ENCODE measurements around the gene ABHD16A. TPM values are rescaled to one million over a fixed set of nuclear protein-coding genes. Genes with fewer than 3 reads are reported as not detected.

The ABHD16A gene
- polyA plus RNA-seq, 3 donors from 2014 or later, result 43.6 to 53.7 (median 47.0) TPM

GRCh38 chr6:31702405-31702818 lies 712 bp downstream of the ABHD16A start:
- Mint-ChIP-seq H3K4me1 (peaks cover 39 to 41% of the 10 kb centered on the region in 2 donors), H3K9me3 (no peaks in the 10 kb centered on the region), H3K27me3 (ENCODE audit: low read depth in 3 of 3) (peaks cover 3 to 8% (median 3%) of the 10 kb centered on the region in 3 donors), H3K36me3 (peaks cover 0 to 7% (median under 1%) of the 10 kb centered on the region in 3 donors), H3K4me3 (peak overlapping the region; percentile 94 to 99 (median 96)), H3K27ac (peak overlapping the region; percentile 95 to 99 (median 98))
- no peak for DNase-seq

- H3K9me3 Mint-ChIP-seq, result no peaks in the 10 kb centered on the region
- H3K36me3 Mint-ChIP-seq, result peaks cover 0 to 12% (median 5%) of the 10 kb centered on the region in 3 donors
- H3K27ac Mint-ChIP-seq, result peak overlapping the region; percentile 95 to 99 (median 98)
- H3K27me3 Mint-ChIP-seq (ENCODE audit: low read depth in 3 of 3), result peaks cover 2 to 8% (median 3%) of the 10 kb centered on the region in 3 donors
- H3K4me1 Mint-ChIP-seq, result peaks cover 40 to 46% of the 10 kb centered on the region in 2 donors
- peak overlapping the region; percentile 94 to 99 (median 96) for H3K4me3 Mint-ChIP-seq
- no peak for DNase-seq
Measured at GRCh38 chr6:31701666-31702404, 1.3 kb downstream of the ABHD16A start.

- DNase-seq, result no peak
- Mint-ChIP-seq H3K27me3 (ENCODE audit: low read depth in 3 of 3) (peaks cover 2 to 8% (median 3%) of the 10 kb centered on the region in 3 donors), H3K4me3 (peak overlapping the region; percentile 94 to 99 (median 96)), H3K27ac (peak overlapping the region; percentile 81 to 99 (median 98)), H3K4me1 (peaks cover 40 to 47% of the 10 kb centered on the region in 2 donors), H3K9me3 (no peaks in the 10 kb centered on the region), H3K36me3 (peaks cover 0 to 12% (median 5%) of the 10 kb centered on the region in 3 donors)
Measured at GRCh38 chr6:31700740-31701401, 2.3 kb downstream of the ABHD16A start.

- Mint-ChIP-seq H3K4me3 (no peak overlapping the region), H3K36me3 (peaks cover 5 to 18% (median 14%) of the 10 kb centered on the region in 3 donors), H3K27ac (peak overlapping the region; percentile 0 to 63 (median 42)), H3K4me1 (peaks cover 29 to 37% of the 10 kb centered on the region in 2 donors), H3K9me3 (no peaks in the 10 kb centered on the region), H3K27me3 (ENCODE audit: low read depth in 3 of 3) (peaks cover 0 to 3% (median 1%) of the 10 kb centered on the region in 3 donors)
- DNase-seq, result no peak
Measured at GRCh38 chr6:31697555-31697954, 5.6 kb downstream of the ABHD16A start.

- no peak overlapping the region for H3K27ac Mint-ChIP-seq
- H3K4me3 Mint-ChIP-seq, result no peak overlapping the region
Measured at GRCh38 chr6:31693535-31693934, 9.6 kb downstream of the ABHD16A start.

GRCh38 chr6:31692886-31693285 lies 10.2 kb downstream of the ABHD16A start:
- H3K36me3 Mint-ChIP-seq, result peaks cover 6 to 32% (median 18%) of the 10 kb centered on the region in 3 donors
- peaks cover 4 to 11% of the 10 kb centered on the region in 2 donors for H3K4me1 Mint-ChIP-seq
- H3K4me3 Mint-ChIP-seq, result no peak overlapping the region
- DNase-seq, result no peak
- H3K27me3 Mint-ChIP-seq (ENCODE audit: low read depth in 3 of 3), result peaks cover 0 to 2% (median 0%) of the 10 kb centered on the region in 3 donors
- no peaks in the 10 kb centered on the region for H3K9me3 Mint-ChIP-seq
- H3K27ac Mint-ChIP-seq, result no peak overlapping the region

More at GRCh38 chr6:31693535-31693934, 9.6 kb downstream of the ABHD16A start:
- H3K9me3 Mint-ChIP-seq, result no peaks in the 10 kb centered on the region
- DNase-seq, result no peak
- H3K36me3 Mint-ChIP-seq, result peaks cover 5 to 34% (median 18%) of the 10 kb centered on the region in 3 donors
- peaks cover 0 to 2% (median 0%) of the 10 kb centered on the region in 3 donors for H3K27me3 Mint-ChIP-seq (ENCODE audit: low read depth in 3 of 3)
- peaks cover 5 to 15% of the 10 kb centered on the region in 2 donors for H3K4me1 Mint-ChIP-seq

GRCh38 chr6:31692353-31692752 lies 10.8 kb downstream of the ABHD16A start:
- peaks cover 0 to 6% of the 10 kb centered on the region in 2 donors for H3K4me1 Mint-ChIP-seq
- no peak overlapping the region for H3K4me3 Mint-ChIP-seq
- no peak overlapping the region for H3K27ac Mint-ChIP-seq
- peaks cover 8 to 36% (median 17%) of the 10 kb centered on the region in 3 donors for H3K36me3 Mint-ChIP-seq
- H3K9me3 Mint-ChIP-seq, result no peaks in the 10 kb centered on the region
- peaks cover 0 to 2% (median 0%) of the 10 kb centered on the region in 3 donors for H3K27me3 Mint-ChIP-seq (ENCODE audit: low read depth in 3 of 3)
- no peak for DNase-seq

GRCh38 chr6:31691564-31692108 lies 11.5 kb downstream of the ABHD16A start:
- DNase-seq, result no peak
- Mint-ChIP-seq H3K4me3 (no peak overlapping the region), H3K4me1 (no peaks in the 10 kb centered on the region), H3K27ac (peak overlapping the region in 1 of 6 donors; percentile 26), H3K27me3 (ENCODE audit: low read depth in 3 of 3) (peaks cover 0 to 2% (median 0%) of the 10 kb centered on the region in 3 donors), H3K9me3 (no peaks in the 10 kb centered on the region), H3K36me3 (peaks cover 8 to 36% (median 12%) of the 10 kb centered on the region in 3 donors)

- peaks cover 13 to 41% (median 16%) of the 10 kb centered on the region in 3 donors for H3K36me3 Mint-ChIP-seq
Measured at GRCh38 chr6:31691078-31691463, 12.1 kb downstream of the ABHD16A start.

GRCh38 chr6:31690231-31691077 lies 12.7 kb downstream of the ABHD16A start:
- Mint-ChIP-seq H3K27ac (peak overlapping the region in 4 of 6 donors; percentile 18 to 70 (median 34)), H3K36me3 (peaks cover 14 to 42% (median 16%) of the 10 kb centered on the region in 3 donors), H3K4me3 (no peak overlapping the region)

More at GRCh38 chr6:31691078-31691463, 12.1 kb downstream of the ABHD16A start:
- H3K27me3 Mint-ChIP-seq (ENCODE audit: low read depth in 3 of 3), result peaks cover 0 to 2% (median 2%) of the 10 kb centered on the region in 3 donors
- H3K4me3 Mint-ChIP-seq, result no peak overlapping the region
- H3K27ac Mint-ChIP-seq, result peak overlapping the region in 1 of 6 donors; percentile 18
- H3K4me1 Mint-ChIP-seq, result no peaks in the 10 kb centered on the region
- H3K9me3 Mint-ChIP-seq, result no peaks in the 10 kb centered on the region
- no peak for DNase-seq

GRCh38 chr6:31689249-31690110 lies 13.6 kb downstream of the ABHD16A start:
- H3K9me3 Mint-ChIP-seq, result no peaks in the 10 kb centered on the region
- H3K27ac Mint-ChIP-seq, result peak overlapping the region in 3 of 6 donors; percentile 51 to 70 (median 55)
- H3K36me3 Mint-ChIP-seq, result peaks cover 9 to 36% (median 11%) of the 10 kb centered on the region in 3 donors
- peaks cover 0 to 4% (median 2%) of the 10 kb centered on the region in 3 donors for H3K27me3 Mint-ChIP-seq (ENCODE audit: low read depth in 3 of 3)
- DNase-seq, result no peak
- H3K4me3 Mint-ChIP-seq, result no peak overlapping the region
- no peaks in the 10 kb centered on the region for H3K4me1 Mint-ChIP-seq

More at GRCh38 chr6:31690231-31691077, 12.7 kb downstream of the ABHD16A start:
- Mint-ChIP-seq H3K9me3 (no peaks in the 10 kb centered on the region), H3K4me1 (no peaks in the 10 kb centered on the region), H3K27me3 (ENCODE audit: low read depth in 3 of 3) (peaks cover 0 to 3% (median 2%) of the 10 kb centered on the region in 3 donors)
- DNase-seq, result no peak
